HG03558 (cell line): ENCODE results near the gene RAB3C.
A peak's percentile ranks its signal among the peaks of the same experiment; 100 is the strongest.

ENCODE experiments used
- ATAC-seq: cut with Tn5 transposase; IDR thresholded peaks from one replicate; pipeline ENCODE4 v1.9.1; 2021; ENCODE audit warnings: moderate number of reproducible peaks; ENCODE audit not compliant: unreplicated experiment; ENCODE audit errors: extremely low read depth

Gene RAB3C

GRCh38 chr5:58717303-58718007, 134.6 kb downstream of the RAB3C start:
- no peak for ATAC-seq

- no peak for ATAC-seq
Observed at GRCh38 chr5:58718269-58718978, 135.5 kb downstream of the RAB3C start.

GRCh38 chr5:58722160-58722559, 139.3 kb downstream of the RAB3C start:
- no peak for ATAC-seq

- no peak for ATAC-seq
Observed at GRCh38 chr5:58724992-58725391, 142.1 kb downstream of the RAB3C start.

- ATAC-seq: no peak
Observed at GRCh38 chr5:58731641-58732040, 148.8 kb downstream of the RAB3C start.

- ATAC-seq: no peak
Observed at GRCh38 chr5:58735637-58736036, 152.8 kb downstream of the RAB3C start.

GRCh38 chr5:58736214-58736613, 153.3 kb downstream of the RAB3C start:
- ATAC-seq: no peak

- ATAC-seq: no peak
Observed at GRCh38 chr5:58737671-58738070, 154.8 kb downstream of the RAB3C start.

GRCh38 chr5:58738336-58738735, 155.5 kb downstream of the RAB3C start:
- ATAC-seq: no peak

- no peak for ATAC-seq
Observed at GRCh38 chr5:58739051-58739450, 156.2 kb downstream of the RAB3C start.

GRCh38 chr5:58740956-58741355, 158.1 kb downstream of the RAB3C start:
- ATAC-seq: no peak

GRCh38 chr5:58745350-58745749, 162.5 kb downstream of the RAB3C start:
- ATAC-seq: no peak

GRCh38 chr5:58746321-58746720, 163.4 kb downstream of the RAB3C start:
- no peak for ATAC-seq

- no peak for ATAC-seq
Observed at GRCh38 chr5:58750036-58750435, 167.2 kb downstream of the RAB3C start.

- no peak for ATAC-seq
Observed at GRCh38 chr5:58751222-58751837, 168.5 kb downstream of the RAB3C start.

GRCh38 chr5:58752104-58752503, 169.2 kb downstream of the RAB3C start:
- ATAC-seq: no peak

GRCh38 chr5:58753446-58753845, 170.6 kb downstream of the RAB3C start:
- no peak for ATAC-seq

- ATAC-seq: no peak
Observed at GRCh38 chr5:58754250-58754649, 171.4 kb downstream of the RAB3C start.

- ATAC-seq: no peak
Observed at GRCh38 chr5:58755397-58755796, 172.5 kb downstream of the RAB3C start.

GRCh38 chr5:58759745-58760144, 176.9 kb downstream of the RAB3C start:
- peak; percentile 90 for ATAC-seq

- ATAC-seq: no peak
Observed at GRCh38 chr5:58760222-58760621, 177.3 kb downstream of the RAB3C start.
